ENCODE measurements around the gene SH3GL3.

GRCh38 chr15:83474578-83474977, 27.4 kb downstream of the SH3GL3 start:
- TF ChIP-seq POLR2A (IDR thresholded peaks at IDR 0.05; ENCODE audit: control extremely low read depth in 1 of 2, low read depth in 2 of 2, low read length in 2 of 2) (no peak), KDM1A (IDR thresholded peaks at IDR 0.05; ENCODE audit: borderline replicate concordance, low read length) (no peak), KDM4A (IDR thresholded peaks at IDR 0.05; ENCODE audit: low read depth, low read length, severe bottlenecking) (no peak), CTCF (IDR thresholded peaks at IDR 0.05; ENCODE audit: control extremely low read depth in 1 of 3, insufficient read depth in 1 of 3, low read depth in 1 of 3, low read length in 3 of 3) (no peak), TBP (IDR thresholded peaks at IDR 0.05; ENCODE audit: low read depth, low read length) (no peak), EZH2 (IDR thresholded peaks at IDR 0.05; ENCODE audit: low read depth, low read length, severe bottlenecking) (no peak), RAD21 (IDR thresholded peaks at IDR 0.05 in 1 of 2, conservative IDR thresholded peaks at IDR 0.05 in 1 of 2; ENCODE audit: low read depth in 2 of 2, low read length in 2 of 2) (no peak), CHD2 (IDR thresholded peaks at IDR 0.05; ENCODE audit: low read length) (no peak), ATF3 (IDR thresholded peaks at IDR 0.05; ENCODE audit: insufficient read depth, low read depth, low read length) (no peak), POLR2AphosphoS5 (IDR thresholded peaks at IDR 0.05; ENCODE audit: low read depth, low read length) (no peak), BRCA1 (IDR thresholded peaks at IDR 0.05; ENCODE audit: low read depth, low read length) (no peak), TAF1 (IDR thresholded peaks at IDR 0.05; ENCODE audit: low read depth, low read length) (no peak), BACH1 (IDR thresholded peaks at IDR 0.05; ENCODE audit: low read length) (no peak)

Measured in H1 (cell line).